ENCODE results near the gene CYP2F1. TPM values are rescaled to one million over a fixed set of nuclear protein-coding genes. Genes with fewer than 3 reads are reported as not detected.
A peak's percentile ranks its signal among the peaks of the same experiment; 100 is the strongest.
"Not testable (repeated sequence)": the region's sequence is repeated elsewhere in the genome, so short reads cannot be mapped to it uniquely, and the experiment has no call there.

Gene CYP2F1
- polyA plus RNA-seq, 2 of the 4 experiments (the other 2 are of a cell fraction), result not detected

GRCh38 chr19:41127801-41128300 lies 13.6 kb downstream of the CYP2F1 start:
- Histone ChIP-seq H3K27ac (peak overlapping the region; percentile 69 to 82), H3K4me2 (peak overlapping the region; percentile 86), H3K4me3 (peak overlapping the region; percentile 39)
- WGBS (ENCODE audit: missing lambda C conversion rate), result 2% methylated on average over 25 of the region's 29 CpGs
- TF ChIP-seq JUN (IDR thresholded peaks at IDR 0.05) (0 out of 5 replicates have a peak, but pooled peaks of 1 of the 2 experiments have one; percentile 14), MYC (IDR thresholded peaks at IDR 0.05; ENCODE audit: borderline replicate concordance, low read length) (peak; percentile 43; the same call in 1 of the 2 replicates), RAD21 (conservative IDR thresholded peaks at IDR 0.05 in 1 of 2, IDR thresholded peaks at IDR 0.05 in 1 of 2) (peak; percentile 49 to 60), MAX (IDR thresholded peaks at IDR 0.05) (peak; percentile 70), SMC3 (IDR thresholded peaks at IDR 0.05) (peak; percentile 58)
- TF ChIP-seq, protein P1, sequence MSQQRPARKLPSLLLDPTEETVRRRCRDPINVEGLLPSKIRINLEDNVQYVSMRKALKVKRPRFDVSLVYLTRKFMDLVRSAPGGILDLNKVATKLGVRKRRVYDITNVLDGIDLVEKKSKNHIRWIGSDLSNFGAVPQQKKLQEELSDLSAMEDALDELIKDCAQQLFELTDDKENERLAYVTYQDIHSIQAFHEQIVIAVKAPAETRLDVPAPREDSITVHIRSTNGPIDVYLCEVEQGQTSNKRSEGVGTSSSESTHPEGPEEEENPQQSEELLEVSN (IDR thresholded peaks at IDR 0.05; ENCODE audit: borderline replicate concordance, low read depth), result peak; percentile 59; the same call in 1 of the 2 replicates
- TF ChIP-seq, protein P2, sequence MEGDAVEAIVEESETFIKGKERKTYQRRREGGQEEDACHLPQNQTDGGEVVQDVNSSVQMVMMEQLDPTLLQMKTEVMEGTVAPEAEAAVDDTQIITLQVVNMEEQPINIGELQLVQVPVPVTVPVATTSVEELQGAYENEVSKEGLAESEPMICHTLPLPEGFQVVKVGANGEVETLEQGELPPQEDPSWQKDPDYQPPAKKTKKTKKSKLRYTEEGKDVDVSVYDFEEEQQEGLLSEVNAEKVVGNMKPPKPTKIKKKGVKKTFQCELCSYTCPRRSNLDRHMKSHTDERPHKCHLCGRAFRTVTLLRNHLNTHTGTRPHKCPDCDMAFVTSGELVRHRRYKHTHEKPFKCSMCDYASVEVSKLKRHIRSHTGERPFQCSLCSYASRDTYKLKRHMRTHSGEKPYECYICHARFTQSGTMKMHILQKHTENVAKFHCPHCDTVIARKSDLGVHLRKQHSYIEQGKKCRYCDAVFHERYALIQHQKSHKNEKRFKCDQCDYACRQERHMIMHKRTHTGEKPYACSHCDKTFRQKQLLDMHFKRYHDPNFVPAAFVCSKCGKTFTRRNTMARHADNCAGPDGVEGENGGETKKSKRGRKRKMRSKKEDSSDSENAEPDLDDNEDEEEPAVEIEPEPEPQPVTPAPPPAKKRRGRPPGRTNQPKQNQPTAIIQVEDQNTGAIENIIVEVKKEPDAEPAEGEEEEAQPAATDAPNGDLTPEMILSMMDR (IDR thresholded peaks at IDR 0.05), result peak; percentile 50; the same call in 2 of the 3 replicates
- H3K9me3 ChIP-seq, H3K4me1 ChIP-seq: not testable (repeated sequence)
- FAIRE-seq (peak; percentile 99), ATAC-seq (peak; percentile 96 to 97), DNase-seq (ENCODE audit: low read depth in 1 of 2, low spot score in 1 of 2) (peak in 1 of 2 experiments; percentile 83)
- ChIA-PET POLR2A (interaction anchor here (0.7 to 1.6 kb wide), 2 partner anchors 98 to 134 kb away, joined by 3 to 4 read pairs; no protein-coding TSS in a partner anchor), CTCF (interaction anchor here (0.7 to 6.7 kb wide), 26 partner anchors 9 to 668 kb away, joined by 3 to 56 read pairs (median 6); partner anchors contain the start of genes CYP2A6, CYP2S1 and HNRNPUL1)

DNA sequence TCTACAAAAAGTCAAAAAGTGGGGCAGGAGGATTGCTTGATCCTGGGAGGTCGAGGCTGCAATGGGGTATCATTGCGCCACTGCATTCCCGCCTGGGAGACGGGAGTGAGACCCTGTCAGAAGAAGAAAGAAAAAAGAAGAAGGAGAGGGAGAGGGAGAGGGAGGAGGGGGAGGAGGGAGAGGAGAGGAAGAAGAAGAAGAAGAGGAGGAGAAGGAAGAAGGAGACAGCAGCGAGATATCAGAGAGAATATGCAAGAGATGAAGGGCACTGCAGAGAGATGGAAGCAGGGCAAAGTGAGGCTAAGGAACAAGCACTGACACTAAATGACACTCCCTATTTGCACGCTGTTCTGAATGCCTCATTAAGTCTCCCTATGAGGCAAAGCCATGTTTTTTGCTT lies 14.5 kb downstream of the CYP2F1 start:
- 78% methylated on average over 6 of the region's 6 CpGs for WGBS (ENCODE audit: missing lambda C conversion rate)
- Histone ChIP-seq H3K4me3 (no peak overlapping the region), H3K27ac (peak overlapping the region in 1 of 2 experiments; percentile 15; a peak in 2 of 6 replicates), H3K4me2 (no peak overlapping the region), H3K4me1 (peaks cover 15% of the 10 kb centered on the region), H3K9me3 (no peaks in the 10 kb centered on the region)
- no peak for TF ChIP-seq HOXA7 (CRISPR knock-in tag; IDR thresholded peaks at IDR 0.05)
- TF ChIP-seq, protein P3, sequence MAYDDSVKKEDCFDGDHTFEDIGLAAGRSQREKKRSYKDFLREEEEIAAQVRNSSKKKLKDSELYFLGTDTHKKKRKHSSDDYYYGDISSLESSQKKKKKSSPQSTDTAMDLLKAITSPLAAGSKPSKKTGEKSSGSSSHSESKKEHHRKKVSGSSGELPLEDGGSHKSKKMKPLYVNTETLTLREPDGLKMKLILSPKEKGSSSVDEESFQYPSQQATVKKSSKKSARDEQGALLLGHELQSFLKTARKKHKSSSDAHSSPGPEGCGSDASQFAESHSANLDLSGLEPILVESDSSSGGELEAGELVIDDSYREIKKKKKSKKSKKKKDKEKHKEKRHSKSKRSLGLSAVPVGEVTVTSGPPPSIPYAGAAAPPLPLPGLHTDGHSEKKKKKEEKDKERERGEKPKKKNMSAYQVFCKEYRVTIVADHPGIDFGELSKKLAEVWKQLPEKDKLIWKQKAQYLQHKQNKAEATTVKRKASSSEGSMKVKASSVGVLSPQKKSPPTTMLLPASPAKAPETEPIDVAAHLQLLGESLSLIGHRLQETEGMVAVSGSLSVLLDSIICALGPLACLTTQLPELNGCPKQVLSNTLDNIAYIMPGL (CRISPR knock-in tag; IDR thresholded peaks at IDR 0.05; ENCODE audit: borderline replicate concordance), result no peak
- TF ChIP-seq HES2 (IDR thresholded peaks at IDR 0.05), result no peak
- no peak for TF ChIP-seq KDM1A (IDR thresholded peaks at IDR 0.05; ENCODE audit: low read depth)
- no peak for TF ChIP-seq MAFK (IDR thresholded peaks at IDR 0.05; ENCODE audit: partially characterized antibody)
- TF ChIP-seq MAZ (IDR thresholded peaks at IDR 0.05; ENCODE audit: borderline replicate concordance, low read depth, low read length), result no peak
- TF ChIP-seq, protein P1 (IDR thresholded peaks at IDR 0.05; ENCODE audit: borderline replicate concordance, low read depth), result no peak
- no peak for TF ChIP-seq EHMT2 (IDR thresholded peaks at IDR 0.05; ENCODE audit: low read depth)
- FAIRE-seq (no peak), ATAC-seq (no peak), DNase-seq (ENCODE audit: low read depth in 1 of 2, low spot score in 1 of 2) (no peak)
- CTCF ChIA-PET, result interaction anchor here (0.7 to 6.7 kb wide), 7 partner anchors 10 to 309 kb away, joined by 3 to 56 read pairs (median 16); partner anchors contain the start of gene HNRNPUL1
- POLR2A ChIA-PET, result no interaction called here

DNA sequence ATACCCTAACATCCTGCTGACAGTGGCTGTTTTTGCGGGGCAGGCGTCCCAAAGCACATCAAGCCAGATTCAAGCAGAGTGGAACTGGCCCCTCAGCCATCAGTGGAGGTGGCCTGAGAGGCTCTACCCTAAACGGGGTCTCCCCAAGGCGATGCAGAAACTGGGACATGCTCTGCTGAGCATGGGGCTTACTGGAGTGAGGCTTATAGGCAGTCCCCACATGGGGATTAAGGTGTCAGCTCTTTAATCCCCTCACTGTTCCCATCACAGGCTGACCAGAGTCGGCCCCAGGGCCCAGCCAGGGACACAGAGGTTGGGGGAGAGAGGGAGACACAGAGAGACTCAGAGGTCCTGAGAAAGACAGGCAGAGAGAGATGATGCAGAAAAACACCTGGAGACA lies 17.0 kb downstream of the CYP2F1 start:
- TF ChIP-seq ZC3H11A (IDR thresholded peaks at IDR 0.05), result no peak
- TF ChIP-seq, protein P4, sequence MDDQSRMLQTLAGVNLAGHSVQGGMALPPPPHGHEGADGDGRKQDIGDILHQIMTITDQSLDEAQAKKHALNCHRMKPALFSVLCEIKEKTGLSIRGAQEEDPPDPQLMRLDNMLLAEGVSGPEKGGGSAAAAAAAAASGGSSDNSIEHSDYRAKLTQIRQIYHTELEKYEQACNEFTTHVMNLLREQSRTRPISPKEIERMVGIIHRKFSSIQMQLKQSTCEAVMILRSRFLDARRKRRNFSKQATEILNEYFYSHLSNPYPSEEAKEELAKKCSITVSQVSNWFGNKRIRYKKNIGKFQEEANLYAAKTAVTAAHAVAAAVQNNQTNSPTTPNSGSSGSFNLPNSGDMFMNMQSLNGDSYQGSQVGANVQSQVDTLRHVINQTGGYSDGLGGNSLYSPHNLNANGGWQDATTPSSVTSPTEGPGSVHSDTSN (IDR thresholded peaks at IDR 0.05), result no peak
- no peak for TF ChIP-seq HOXB13 (CRISPR knock-in tag; IDR thresholded peaks at IDR 0.05; ENCODE audit: low read depth)
- no peak for TF ChIP-seq FOSB (CRISPR knock-in tag; IDR thresholded peaks at IDR 0.05)
- no peak for TF ChIP-seq CBX8 (IDR thresholded peaks at IDR 0.05)
- no peak for TF ChIP-seq RFX5 (IDR thresholded peaks at IDR 0.05)
- no peak for TF ChIP-seq NPAS2 (CRISPR knock-in tag; IDR thresholded peaks at IDR 0.05; ENCODE audit: borderline replicate concordance)
- TF ChIP-seq SREBF2 (IDR thresholded peaks at IDR 0.05), result no peak
- no peak for TF ChIP-seq MAZ (IDR thresholded peaks at IDR 0.05; ENCODE audit: borderline replicate concordance, low read depth, low read length)
- Histone ChIP-seq H3K9me3 (no peaks in the 10 kb centered on the region), H3K4me2 (no peak overlapping the region), H3K4me1 (peaks cover 15% of the 10 kb centered on the region), H3K4me3 (no peak overlapping the region), H3K27ac (no peak overlapping the region; a peak in 1 of 6 replicates)
- 75% methylated on average over 5 of the region's 5 CpGs for WGBS (ENCODE audit: missing lambda C conversion rate)
- CTCF ChIA-PET, result interaction anchor here (0.6 to 6.7 kb wide), 3 partner anchors 13 to 1863 kb away, joined by 3 to 56 read pairs (median 4); no protein-coding TSS in a partner anchor
- no peak for ATAC-seq
- no peak for FAIRE-seq
- POLR2A ChIA-PET, result no interaction called here
- DNase-seq (ENCODE audit: low read depth in 1 of 2, low spot score in 1 of 2), result no peak

All from A549 (cell line).